H1 (cell line): ENCODE results near the gene CASKIN2.

Source experiments
- EP300 ChIP-seq, 2 experiments: IDR thresholded peaks; 1 replicate in 1 of 2; 2 replicates in 1 of 2; pipeline ENCODE4 v1.6.1; 2011 to 2012; ENCODE audit warnings: low read depth in 2 of 2, low read length in 2 of 2, mild to moderate bottlenecking in 2 of 2, borderline replicate concordance in 1 of 2, inconsistent platforms in 1 of 2, moderate library complexity in 1 of 2
- EZH2 ChIP-seq: fragments of 200-600 bp; sonication (generic); IDR thresholded peaks from 2 replicates; pipeline ENCODE4 v1.7.1; 2012; ENCODE audit warnings: low read depth, mild to moderate bottlenecking, moderate library complexity, low read length, inconsistent platforms; ENCODE audit not compliant: severe bottlenecking
- KDM1A ChIP-seq: fragments of 200-600, 300-600 bp; sonication (generic); IDR thresholded peaks from 2 replicates; pipeline ENCODE4 v1.7.1; 2016; ENCODE audit warnings: mild to moderate bottlenecking, low read length, borderline replicate concordance
- RAD21 ChIP-seq, 2 experiments: IDR thresholded peaks in 1 of 2; conservative IDR thresholded peaks in 1 of 2; 2 replicates each; pipeline ENCODE4 v1.6.1; 2011; ENCODE audit warnings: low read depth in 2 of 2, low read length in 2 of 2, improper control_type of control experiment in 1 of 2, inconsistent platforms in 1 of 2, mild to moderate bottlenecking in 1 of 2, moderate library complexity in 1 of 2
- RBBP5 ChIP-seq: IDR thresholded peaks from 2 replicates; pipeline ENCODE4 v1.7.1; 2012; ENCODE audit warnings: low read depth, mild to moderate bottlenecking, inconsistent platforms, low read length, moderate library complexity, borderline replicate concordance
- SIN3A ChIP-seq, 2 experiments: IDR thresholded peaks in 1 of 2; conservative IDR thresholded peaks in 1 of 2; 2 replicates each; pipeline ENCODE4 v1.6.1; 2011 to 2012; ENCODE audit warnings: low read length in 2 of 2, improper control_type of control experiment in 1 of 2, low read depth in 1 of 2, mild to moderate bottlenecking in 1 of 2
- SIX5 ChIP-seq: IDR thresholded peaks from 2 replicates; pipeline ENCODE4 v1.6.1; 2011; ENCODE audit warnings: mild to moderate bottlenecking, low read depth, low read length
- SP2 ChIP-seq: IDR thresholded peaks from 2 replicates; pipeline ENCODE4 v1.6.1; 2012; ENCODE audit warnings: mild to moderate bottlenecking, low read length, inconsistent platforms
- TAF1 ChIP-seq: IDR thresholded peaks from 2 replicates; pipeline ENCODE4 v1.6.1; 2011; ENCODE audit warnings: mild to moderate bottlenecking, low read depth, low read length
- TCF12 ChIP-seq: IDR thresholded peaks from 2 replicates; pipeline ENCODE4 v1.6.1; 2011; ENCODE audit warnings: low read depth, mild to moderate bottlenecking, low read length
- ZNF274 ChIP-seq: IDR thresholded peaks from 2 replicates; pipeline ENCODE4 v1.7.0; 2012; ENCODE audit warnings: low read length, borderline replicate concordance; ENCODE audit errors: extremely low read depth
- TF ChIP-seq, protein P1 (sequence below): IDR thresholded peaks from 2 replicates; pipeline ENCODE4 v1.6.1; 2012; ENCODE audit warnings: inconsistent platforms
- TF ChIP-seq, protein P2 (sequence below), 3 experiments: IDR thresholded peaks; 1 replicate in 2 of 3; 2 replicates in 1 of 3; pipeline versions ENCODE4 v1.5.1 to v1.6.1; 2011; ENCODE audit warnings: low read length in 3 of 3, mild to moderate bottlenecking in 3 of 3, inconsistent platforms in 2 of 3, low read depth in 1 of 3, moderate library complexity in 1 of 3; ENCODE audit not compliant: insufficient read depth in 1 of 3; ENCODE audit errors: control extremely low read depth in 1 of 3

DNA sequence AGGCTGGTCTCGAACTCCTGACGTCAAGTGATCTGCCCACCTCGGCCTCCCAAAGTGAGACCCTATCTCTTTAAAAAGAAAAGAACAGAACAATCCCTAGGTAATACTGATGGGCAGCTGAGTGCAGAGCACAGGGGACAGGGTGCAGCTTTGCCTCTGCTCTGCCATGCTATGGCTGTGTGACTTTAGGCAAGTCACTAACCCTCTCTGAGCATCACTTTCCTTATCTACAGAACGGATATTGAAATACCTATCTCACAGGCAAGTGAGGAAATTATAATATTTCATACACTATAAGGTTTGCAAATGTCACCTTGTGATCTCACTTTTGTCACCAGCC is 4.1 kb downstream of the CASKIN2 start:
- TF ChIP-seq, protein P1, sequence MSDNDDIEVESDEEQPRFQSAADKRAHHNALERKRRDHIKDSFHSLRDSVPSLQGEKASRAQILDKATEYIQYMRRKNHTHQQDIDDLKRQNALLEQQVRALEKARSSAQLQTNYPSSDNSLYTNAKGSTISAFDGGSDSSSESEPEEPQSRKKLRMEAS: no peak
- TF ChIP-seq SIX5 (no peak), TCF12 (no peak), EP300 (IDR thresholded peaks at IDR 0.05; ENCODE audit: borderline replicate concordance in 1 of 2, low read depth in 2 of 2, low read length in 2 of 2) (no peak), EZH2 (no peak), SIN3A (conservative IDR thresholded peaks at IDR 0.05 in 1 of 2, IDR thresholded peaks at IDR 0.05 in 1 of 2; ENCODE audit: low read depth in 1 of 2, low read length in 2 of 2) (no peak), ZNF274 (no peak), RBBP5 (no peak), TAF1 (no peak), SP2 (no peak), RAD21 (IDR thresholded peaks at IDR 0.05 in 1 of 2, conservative IDR thresholded peaks at IDR 0.05 in 1 of 2; ENCODE audit: low read depth in 2 of 2, low read length in 2 of 2) (no peak), KDM1A (no peak)
- TF ChIP-seq, protein P2, sequence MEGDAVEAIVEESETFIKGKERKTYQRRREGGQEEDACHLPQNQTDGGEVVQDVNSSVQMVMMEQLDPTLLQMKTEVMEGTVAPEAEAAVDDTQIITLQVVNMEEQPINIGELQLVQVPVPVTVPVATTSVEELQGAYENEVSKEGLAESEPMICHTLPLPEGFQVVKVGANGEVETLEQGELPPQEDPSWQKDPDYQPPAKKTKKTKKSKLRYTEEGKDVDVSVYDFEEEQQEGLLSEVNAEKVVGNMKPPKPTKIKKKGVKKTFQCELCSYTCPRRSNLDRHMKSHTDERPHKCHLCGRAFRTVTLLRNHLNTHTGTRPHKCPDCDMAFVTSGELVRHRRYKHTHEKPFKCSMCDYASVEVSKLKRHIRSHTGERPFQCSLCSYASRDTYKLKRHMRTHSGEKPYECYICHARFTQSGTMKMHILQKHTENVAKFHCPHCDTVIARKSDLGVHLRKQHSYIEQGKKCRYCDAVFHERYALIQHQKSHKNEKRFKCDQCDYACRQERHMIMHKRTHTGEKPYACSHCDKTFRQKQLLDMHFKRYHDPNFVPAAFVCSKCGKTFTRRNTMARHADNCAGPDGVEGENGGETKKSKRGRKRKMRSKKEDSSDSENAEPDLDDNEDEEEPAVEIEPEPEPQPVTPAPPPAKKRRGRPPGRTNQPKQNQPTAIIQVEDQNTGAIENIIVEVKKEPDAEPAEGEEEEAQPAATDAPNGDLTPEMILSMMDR (IDR thresholded peaks at IDR 0.05; ENCODE audit: control extremely low read depth in 1 of 3, insufficient read depth in 1 of 3, low read depth in 1 of 3, low read length in 3 of 3): no peak
